GM19397 (cell line): ENCODE measurements around the gene TAX1BP1.

ENCODE experiments used
- ATAC-seq: cut with Tn5 transposase; IDR thresholded peaks from one replicate; pipeline ENCODE4 v1.9.1; 2021; ENCODE audit warnings: mild to moderate bottlenecking, moderate library complexity; ENCODE audit not compliant: unreplicated experiment

Gene TAX1BP1

GRCh38 chr7:27739909-27740448 lies at the start of gene TAX1BP1:
TAX1BP1 (plus strand) TSS chr7:27740162; CDS start chr7:27748525, 8,363 bp downstream.
- peak; percentile 95 for ATAC-seq

GRCh38 chr7:27690649-27691048 lies 49.3 kb upstream of the TAX1BP1 start:
- ATAC-seq: no peak

- ATAC-seq: no peak
Observed at GRCh38 chr7:27693794-27694193, 46.2 kb upstream of the TAX1BP1 start.

GRCh38 chr7:27695096-27695495 lies 44.9 kb upstream of the TAX1BP1 start:
- ATAC-seq: no peak

- ATAC-seq: peak; percentile 74
Observed at GRCh38 chr7:27697861-27698430, 42.0 kb upstream of the TAX1BP1 start.

GRCh38 chr7:27699751-27700150 lies 40.2 kb upstream of the TAX1BP1 start:
- no peak for ATAC-seq

- ATAC-seq: no peak
Observed at GRCh38 chr7:27700501-27700900, 39.5 kb upstream of the TAX1BP1 start.

GRCh38 chr7:27703181-27703580 lies 36.8 kb upstream of the TAX1BP1 start:
- no peak for ATAC-seq

- no peak for ATAC-seq
Observed at GRCh38 chr7:27704422-27705199, 35.4 kb upstream of the TAX1BP1 start.

- no peak for ATAC-seq
Observed at GRCh38 chr7:27705200-27705594, 34.8 kb upstream of the TAX1BP1 start.

- no peak for ATAC-seq
Observed at GRCh38 chr7:27708485-27708884, 31.5 kb upstream of the TAX1BP1 start.

- no peak for ATAC-seq
Observed at GRCh38 chr7:27709137-27710075, 30.6 kb upstream of the TAX1BP1 start.

GRCh38 chr7:27712217-27712616 lies 27.7 kb upstream of the TAX1BP1 start:
- ATAC-seq: no peak

GRCh38 chr7:27714831-27715444 lies 25.0 kb upstream of the TAX1BP1 start:
- ATAC-seq: no peak

- ATAC-seq: no peak
Observed at GRCh38 chr7:27723085-27723484, 16.9 kb upstream of the TAX1BP1 start.

- no peak for ATAC-seq
Observed at GRCh38 chr7:27727058-27727457, 12.9 kb upstream of the TAX1BP1 start.

- ATAC-seq: no peak
Observed at GRCh38 chr7:27730112-27730511, 9.8 kb upstream of the TAX1BP1 start.

GRCh38 chr7:27734583-27734982 lies 5.4 kb upstream of the TAX1BP1 start:
- ATAC-seq: no peak

GRCh38 chr7:27735165-27735564 lies 4.8 kb upstream of the TAX1BP1 start:
- no peak for ATAC-seq

GRCh38 chr7:27735831-27736230 lies 4.1 kb upstream of the TAX1BP1 start:
- no peak for ATAC-seq

- no peak for ATAC-seq
Observed at GRCh38 chr7:27737178-27737577, 2.8 kb upstream of the TAX1BP1 start.
